HepG2 (cell line): Measurements from ENCODE around the gene SP7. TPM values are rescaled to one million over a fixed set of nuclear protein-coding genes. Genes with fewer than 3 reads are reported as not detected.

Experiments
- ATAC-seq: fragments of 200-7000 bp; cut with Tn5 transposase; 3 replicates; pipeline ENCODE4 v1.9.1; 2020; ENCODE audit warnings: mild to moderate bottlenecking, moderate library complexity
- Bru-seq: library from RNA; stranded (reverse); fragments of 400-500 nt; gene quantifications from one replicate; lab custom pipeline; 2021; lab: Mats Ljungman, UMichigan
- BruChase-seq, 2 experiments: library from RNA; stranded (reverse); fragments of 400-500 nt; gene quantifications; one replicate each; lab custom pipeline; 2021; lab: Mats Ljungman, UMichigan
- BruUV-seq: library from RNA; stranded (reverse); fragments of 400-500 nt; replicated peaks from 2 replicates; lab custom pipeline; 2021; lab: Mats Ljungman, UMichigan
- CTCF ChIA-PET: fragments of 300-600 bp; formaldehyde crosslinking; extraction: SDS; loops from one replicate; lab custom pipeline; 2021; ENCODE audit warnings: low total read pairs, inconsistent platforms, low intra/inter-chr PET ratio; lab: Yijun Ruan, JAX
- POLR2A ChIA-PET: fragments of 350-600 bp; sonication (Branson Sonifier 250); formaldehyde crosslinking; loops from one replicate; lab custom pipeline; 2020; ENCODE audit warnings: antibody characterized with exemption, inconsistent platforms; lab: Yijun Ruan, JAX
- DNase-seq: peaks from one replicate; pipeline ENCODE4 v3.0.0-alpha.2; 2015; ENCODE audit warnings: low spot score
- FAIRE-seq: peaks from 3 replicates; lab custom pipeline; 2011; peaks lifted over from hg19 to GRCh38; lab: Jason Lieb, UNC
- H2AFZ ChIP-seq: one replicate; pipeline ENCODE4 v1.6.1; 2011; ENCODE audit warnings: low read length, inconsistent platforms
- H3K27ac ChIP-seq: fragments of 300-600 bp; 3 replicates; pipeline ENCODE4 v1.8.0; 2011; ENCODE audit warnings: mixed run types, mild to moderate bottlenecking, mixed read lengths, low read length, inconsistent platforms; ENCODE audit not compliant: insufficient read depth; ENCODE audit errors: extremely low read length
- H3K27me3 ChIP-seq, 2 experiments: fragments of 200-600 bp in 1 of 2; 2 replicates in 1 of 2; 3 replicates in 1 of 2; pipeline versions ENCODE4 v1.6.0 to v1.8.0; 2011; ENCODE audit warnings: low read length in 2 of 2, mild to moderate bottlenecking in 2 of 2, moderate library complexity in 2 of 2, inconsistent platforms in 1 of 2; ENCODE audit not compliant: insufficient read depth in 2 of 2, control insufficient read depth in 1 of 2
- H3K36me3 ChIP-seq, 2 experiments: fragments of 200-600 bp in 1 of 2; replicated peaks in 1 of 2; 2 replicates in 1 of 2; 3 replicates in 1 of 2; pipeline versions ENCODE4 v1.5.1 to v1.8.0; 2011; ENCODE audit warnings: low read length in 2 of 2, inconsistent platforms in 1 of 2; ENCODE audit not compliant: insufficient read depth in 2 of 2, control insufficient read depth in 1 of 2
- H3K4me1 ChIP-seq: 2 replicates; pipeline ENCODE4 v1.5.1; 2012; ENCODE audit warnings: low read length, inconsistent platforms; ENCODE audit not compliant: insufficient read depth
- H3K4me2 ChIP-seq: 2 replicates; pipeline ENCODE4 v1.6.0; 2011; ENCODE audit warnings: low read depth, low read length, inconsistent platforms
- H3K4me3 ChIP-seq, 3 experiments: fragments of 200-600 bp in 1 of 3; sonication (generic), shearing (Covaris generic) in 1 of 3; replicated peaks in 1 of 3; 2 replicates each; pipeline ENCODE4 v1.5.1; 2011 to 2016; ENCODE audit warnings: low read length in 3 of 3, inconsistent platforms in 2 of 3, low read depth in 2 of 3, mild to moderate bottlenecking in 2 of 3, control low read depth in 1 of 3, mixed read lengths in 1 of 3; ENCODE audit not compliant: insufficient read depth in 1 of 3
- H3K79me2 ChIP-seq: one replicate; pipeline ENCODE4 v1.6.1; 2011; ENCODE audit warnings: low read length, inconsistent platforms; ENCODE audit not compliant: insufficient read depth
- H3K9ac ChIP-seq: 2 replicates; pipeline ENCODE4 v1.6.0; 2011; ENCODE audit warnings: mild to moderate bottlenecking, low read depth, low read length, inconsistent platforms; ENCODE audit not compliant: insufficient read depth
- H3K9me3 ChIP-seq: 2 replicates; pipeline ENCODE4 v1.5.1; 2012; ENCODE audit warnings: mild to moderate bottlenecking, low read length
- H4K20me1 ChIP-seq: 2 replicates; pipeline ENCODE4 v1.6.0; 2011; ENCODE audit warnings: inconsistent platforms, mild to moderate bottlenecking, low read length, moderate library complexity; ENCODE audit not compliant: insufficient read depth
- ZBTB39 ChIP-seq: sonication (generic); formaldehyde crosslinking; IDR thresholded peaks from 2 replicates; pipeline ENCODE4 v1.5.0; 2020; ENCODE audit warnings: missing genetic modification reagents
- WGBS: methylation state at CpG from one replicate; pipeline ENCODE4 v1.1.6; 2017; ENCODE audit warnings: low lambda C conversion rate; 5-methylcytosine and 5-hydroxymethylcytosine counted together
- in situ Hi-C: cut with HindIII; loops from 2 replicates; pipeline ENCODE4 v1.10.0; 2017; ENCODE audit warnings: low pct_unique_long_range_greater_than_20kb; ENCODE audit not compliant: extremely low pct_ligation_motif_present
- intact Hi-C: fragments of 100-400 bp; cut with micrococcal nuclease; formaldehyde crosslinking; loops from one replicate; pipeline ENCODE4 v1.10.0; 2022; ENCODE audit not compliant: unreplicated experiment
- long read RNA-seq, 2 experiments: library from RNA in 1 of 2; library from polyadenylated mRNA in 1 of 2; stranded (forward) in 1 of 2; unstranded in 1 of 2; transcript quantifications; one replicate each; pipeline ENCODE4 v2.0.0, GENCODE V29; 2019 to 2022
- polyA minus RNA-seq, 3 experiments: library from RNA; depleted of rRNA, polyadenylated mRNA; stranded (reverse); fragments of >200 nt; gene quantifications; 2 replicates each; pipeline ENCODE4 v1.2.3, GENCODE V29; 2011; ENCODE audit warnings: low replicate concordance in 1 of 3
- polyA plus RNA-seq, 8 experiments: library from polyadenylated mRNA; depleted of rRNA in 3 of 8; stranded (reverse) in 7 of 8; unstranded in 1 of 8; fragments of >200 nt; fragmentation: Illumina TruSeq in 4 of 8; extraction: Trizol in 4 of 8; gene quantifications; 2 replicates each; pipeline versions ENCODE4 v1.2.1 to v1.2.3, GENCODE V29; 2011 to 2016; ENCODE audit warnings: low read depth in 4 of 8, missing spikeins in 1 of 8, mixed read lengths in 1 of 8; ENCODE audit not compliant: insufficient read depth in 1 of 8
- total RNA-seq, 5 experiments: library from RNA; depleted of rRNA; stranded (reverse); fragments of >200 nt; fragmentation: Illumina TruSeq; extraction: Trizol; gene quantifications; 2 replicates each; pipeline ENCODE4 v1.2.3, GENCODE V29; 2016; ENCODE audit warnings: low read depth in 1 of 5

SP7 gene
- total RNA-seq (2016; rRNA removed; fragmentation: Illumina TruSeq; extraction: Trizol) (not detected in 2 replicates), polyA plus RNA-seq (2011; rRNA removed) (not detected in 2 replicates), polyA minus RNA-seq (2011; rRNA and poly(A)+ RNA removed; ENCODE audit: low replicate concordance) (not detected in 2 replicates), Bru-seq, nascent RNA (not detected), BruChase-seq, experiment 1, labeled RNA remaining after a 6-hour chase (not detected), BruChase-seq, experiment 2, labeled RNA remaining after a 2-hour chase (not detected)
- not detected in 2 replicates for total RNA-seq (2016; cell fraction: cytosol; rRNA removed; fragmentation: Illumina TruSeq; extraction: Trizol; ENCODE audit: low read depth)
- not detected in 2 replicates for total RNA-seq (2016; cell fraction: insoluble cytoplasmic fraction; rRNA removed; fragmentation: Illumina TruSeq; extraction: Trizol)
- not detected in 2 replicates for total RNA-seq (2016; cell fraction: membrane; rRNA removed; fragmentation: Illumina TruSeq; extraction: Trizol)
- not detected in 2 replicates for total RNA-seq (2016; cell fraction: nucleus; rRNA removed; fragmentation: Illumina TruSeq; extraction: Trizol)
- not detected in 2 replicates for polyA plus RNA-seq (2011; cell fraction: cytosol; rRNA removed)
- polyA plus RNA-seq (2011; cell fraction: nucleus; rRNA removed): not detected in 2 replicates
- polyA plus RNA-seq (2012): not detected in 2 replicates
- not detected in 2 replicates for polyA plus RNA-seq (2016; cell fraction: cytosol; fragmentation: Illumina TruSeq; extraction: Trizol; ENCODE audit: low read depth)
- polyA plus RNA-seq (2016; cell fraction: insoluble cytoplasmic fraction; fragmentation: Illumina TruSeq; extraction: Trizol; ENCODE audit: low read depth): not detected in 2 replicates
- polyA plus RNA-seq (2016; cell fraction: membrane; fragmentation: Illumina TruSeq; extraction: Trizol; ENCODE audit: low read depth): not detected in 2 replicates
- not detected in 2 replicates for polyA plus RNA-seq (2016; cell fraction: nucleus; fragmentation: Illumina TruSeq; extraction: Trizol; ENCODE audit: insufficient read depth, low read depth)
- not detected in 2 replicates for polyA minus RNA-seq (2011; cell fraction: cytosol; rRNA and poly(A)+ RNA removed)
- not detected in 2 replicates for polyA minus RNA-seq (2011; cell fraction: nucleus; rRNA and poly(A)+ RNA removed)
- long read RNA-seq, experiment 1: 0 reads
- long read RNA-seq, experiment 2: 0 reads

GRCh38 chr12:53336181-53336681 is at the start of gene SP7:
Gene SP7, minus strand, starts transcription at chr12:53336354. Its CDS starts 708 bp downstream, at chr12:53335646.
- intact Hi-C loops: no loop called here
- POLR2A ChIA-PET: interaction anchor here (0.6 to 0.8 kb wide), 2 partner anchors 15 to 69 kb away, joined by 3 read pairs; partner anchors contain the start of gene AAAS
- no TSS peak for BruUV-seq
- Histone ChIP-seq H3K4me2 (no peak within 1 kb of the TSS), H3K4me3 (no peak within 1 kb of the TSS), H3K36me3 (no peaks in the 10 kb centered on the region), H3K27me3 (peaks cover 11 to 74% of the 10 kb centered on the region in 2 experiments), H3K27ac (no peak within 1 kb of the TSS), H3K9me3 (no peaks in the 10 kb centered on the region), H4K20me1 (no peaks in the 10 kb centered on the region), H3K79me2 (no peaks in the 10 kb centered on the region), H3K4me1 (no peaks in the 10 kb centered on the region), H2AFZ (no peak within 1 kb of the TSS), H3K9ac (no peak within 1 kb of the TSS)
- no peak for DNase-seq
- in situ Hi-C loops: no loop called here
- peak; percentile 58 for ATAC-seq
- no peak for TF ChIP-seq ZBTB39 (CRISPR knock-in tag)
- 16% methylated on average over 9 of the region's 15 CpGs for WGBS
- FAIRE-seq: no peak
- CTCF ChIA-PET: no interaction called here
